ENCODE measurements around the gene EPAS1. TPM values are rescaled to one million over a fixed set of nuclear protein-coding genes. Genes with fewer than 3 reads are reported as not detected.

The EPAS1 gene
- total and polyA plus RNA-seq, 2 experiments from 2014 or later: 1.4 to 4.8 TPM

GRCh38 chr2:46284796-46285195, 12.4 kb upstream of the EPAS1 start:
- Histone ChIP-seq H3K4me3 (no peak overlapping the region), H3K27me3 (no peaks in the 10 kb centered on the region), H3K36me3 (no peaks in the 10 kb centered on the region), H3K4me1 (ENCODE audit: low read depth) (peaks cover 9% of the 10 kb centered on the region), H3K27ac (peak overlapping the region; percentile 24), H3K9me3 (ENCODE audit: low read depth) (no peaks in the 10 kb centered on the region)
- peak in 1 of 2 donors; percentile 90 for DNase-seq (ENCODE audit: low read depth in 1 of 2, low spot score in 1 of 2)
- no peak for TF ChIP-seq CTCF (IDR thresholded peaks at IDR 0.05; ENCODE audit: low read depth, low read length)

- H3K4me1 ChIP-seq (ENCODE audit: low read depth): peaks cover 9% of the 10 kb centered on the region
- no peak for DNase-seq (ENCODE audit: low read depth in 1 of 2, low spot score in 1 of 2)
- H3K27ac ChIP-seq: no peak overlapping the region
- no peak for TF ChIP-seq CTCF (IDR thresholded peaks at IDR 0.05; ENCODE audit: low read depth, low read length)
- no peaks in the 10 kb centered on the region for H3K36me3 ChIP-seq
- H3K27me3 ChIP-seq: no peaks in the 10 kb centered on the region
- no peak overlapping the region for H3K4me3 ChIP-seq
- H3K9me3 ChIP-seq (ENCODE audit: low read depth): no peaks in the 10 kb centered on the region
These were observed 10.5 kb upstream of the EPAS1 start for GRCh38 chr2:46286715-46287114.

GRCh38 chr2:46290078-46290477, 7.1 kb upstream of the EPAS1 start:
- no peak for TF ChIP-seq CTCF (IDR thresholded peaks at IDR 0.05; ENCODE audit: low read depth, low read length)
- H3K4me1 ChIP-seq (ENCODE audit: low read depth): peaks cover 3% of the 10 kb centered on the region
- H3K27ac ChIP-seq: no peak overlapping the region
- no peaks in the 10 kb centered on the region for H3K36me3 ChIP-seq
- H3K4me3 ChIP-seq: no peak overlapping the region
- peaks cover 4% of the 10 kb centered on the region for H3K27me3 ChIP-seq
- H3K9me3 ChIP-seq (ENCODE audit: low read depth): no peaks in the 10 kb centered on the region
- no peak for DNase-seq (ENCODE audit: low read depth in 1 of 2, low spot score in 1 of 2)

- TF ChIP-seq CTCF (IDR thresholded peaks at IDR 0.05; ENCODE audit: low read depth, low read length): no peak
- Histone ChIP-seq H3K4me1 (ENCODE audit: low read depth) (no peaks in the 10 kb centered on the region), H3K9me3 (ENCODE audit: low read depth) (no peaks in the 10 kb centered on the region), H3K36me3 (no peaks in the 10 kb centered on the region), H3K27me3 (peaks cover 33% of the 10 kb centered on the region), H3K27ac (no peak overlapping the region), H3K4me3 (no peak overlapping the region)
- no peak for DNase-seq (ENCODE audit: low read depth in 1 of 2, low spot score in 1 of 2)
These were observed 3.7 kb upstream of the EPAS1 start for GRCh38 chr2:46293466-46293865.

- H3K27me3 ChIP-seq: peaks cover 42% of the 10 kb centered on the region
- TF ChIP-seq CTCF (IDR thresholded peaks at IDR 0.05; ENCODE audit: low read depth, low read length): peak; percentile 43
- no peaks in the 10 kb centered on the region for H3K36me3 ChIP-seq
- H3K27ac ChIP-seq: no peak overlapping the region
- H3K4me3 ChIP-seq: no peak overlapping the region
- peaks cover 7% of the 10 kb centered on the region for H3K4me1 ChIP-seq (ENCODE audit: low read depth)
- peak in 1 of 2 donors; percentile 48 for DNase-seq (ENCODE audit: low read depth in 1 of 2, low spot score in 1 of 2)
- H3K9me3 ChIP-seq (ENCODE audit: low read depth): no peaks in the 10 kb centered on the region
These were observed 2.9 kb upstream of the EPAS1 start for GRCh38 chr2:46294176-46294836.

Measured in cardiac muscle cell (in vitro differentiated cells and primary cell).